ENCODE results near the gene LSG1. TPM values are rescaled to one million over a fixed set of nuclear protein-coding genes. Genes with fewer than 3 reads are reported as not detected.

LSG1 gene
- total and polyA plus RNA-seq, 10 of the 15 experiments (the other 5 are each of a cell fraction or from before 2014, with no cell fraction given): 14.3 to 75.6 (median 54.4) TPM

- TF ChIP-seq CUX1 (IDR thresholded peaks at IDR 0.05; ENCODE audit: insufficient replicate concordance, low read depth, low read length) (no peak), RB1 (IDR thresholded peaks at IDR 0.05; ENCODE audit: borderline replicate concordance) (peak; percentile 83), BRCA1 (IDR thresholded peaks at IDR 0.05; ENCODE audit: low read depth, low read length) (no peak), NRF1 (conservative IDR thresholded peaks at IDR 0.05; ENCODE audit: low read depth, low read length) (no peak), STAT1 (conservative IDR thresholded peaks at IDR 0.05) (no peak; the same call in none of the 2 replicates), JUND (IDR thresholded peaks at IDR 0.05; ENCODE audit: low read depth, low read length) (peak; percentile 94), GATAD2B (conservative IDR thresholded peaks at IDR 0.05; ENCODE audit: low read depth) (peak; percentile 67; the same call in 1 of the 2 replicates), TAF1 (IDR thresholded peaks at IDR 0.05; ENCODE audit: borderline replicate concordance, low read depth, low read length) (peak; percentile 49; the same call in 1 of the 2 replicates), ELK1 (IDR thresholded peaks at IDR 0.05; ENCODE audit: low read depth, low read length) (peak; percentile 88), SPI1 (IDR thresholded peaks at IDR 0.05; ENCODE audit: borderline replicate concordance, insufficient read depth, low read depth, low read length) (0 out of 2 replicates have a peak, but pooled peaks have one; percentile 14), TBL1XR1 (IDR thresholded peaks at IDR 0.05; ENCODE audit: low read depth, low read length) (peak; percentile 39; the same call in 1 of the 2 replicates), NBN (IDR thresholded peaks at IDR 0.05) (peak; percentile 98), SIX5 (IDR thresholded peaks at IDR 0.05; ENCODE audit: low read depth, low read length, severe bottlenecking) (peak; percentile 76), NKRF (conservative IDR thresholded peaks at IDR 0.05) (peak; percentile 98), POLR2A (IDR thresholded peaks at IDR 0.05; ENCODE audit: low read depth, low read length) (peak; percentile 79), TCF12 (IDR thresholded peaks at IDR 0.05; ENCODE audit: low read depth, low read length) (0 out of 2 replicates have a peak, but pooled peaks have one; percentile 9)
Observed at GRCh38 chr3:194671900-194672808, at the start of gene LSG1 (continued).
